ENCODE data around the gene LCA5.
"Not testable (repeated sequence)": the region's sequence is repeated elsewhere in the genome, so short reads cannot be mapped to it uniquely, and the experiment has no call there.

Gene LCA5

GRCh38 chr6:79446006-79446405, 91.2 kb downstream of the LCA5 start:
- no peak for TF ChIP-seq CTCF (IDR thresholded peaks at IDR 0.05; ENCODE audit: low read depth, low read length)
- DNase-seq (ENCODE audit: extremely low read depth, low read depth), result no peak

- not testable (repeated sequence) for DNase-seq (ENCODE audit: extremely low read depth, low read depth)
Observed at GRCh38 chr6:79443876-79444275, 93.4 kb downstream of the LCA5 start.

GRCh38 chr6:79441192-79441591, 96.0 kb downstream of the LCA5 start:
- DNase-seq (ENCODE audit: extremely low read depth, low read depth), result no peak
- TF ChIP-seq CTCF (IDR thresholded peaks at IDR 0.05; ENCODE audit: low read depth, low read length), result no peak

- TF ChIP-seq CTCF (IDR thresholded peaks at IDR 0.05; ENCODE audit: low read depth, low read length), result no peak
- no peak for DNase-seq (ENCODE audit: extremely low read depth, low read depth)
Observed at GRCh38 chr6:79440598-79440997, 96.6 kb downstream of the LCA5 start.

GRCh38 chr6:79438030-79438429, 99.2 kb downstream of the LCA5 start:
- no peak for TF ChIP-seq CTCF (IDR thresholded peaks at IDR 0.05; ENCODE audit: low read depth, low read length)
- DNase-seq (ENCODE audit: extremely low read depth, low read depth), result no peak

GRCh38 chr6:79436241-79436640, 101.0 kb downstream of the LCA5 start:
- TF ChIP-seq CTCF (IDR thresholded peaks at IDR 0.05; ENCODE audit: low read depth, low read length), result no peak
- DNase-seq (ENCODE audit: extremely low read depth, low read depth), result no peak

- DNase-seq (ENCODE audit: extremely low read depth, low read depth), result no peak
- no peak for TF ChIP-seq CTCF (IDR thresholded peaks at IDR 0.05; ENCODE audit: low read depth, low read length)
Observed at GRCh38 chr6:79435746-79436145, 101.5 kb downstream of the LCA5 start.

All from AG09319 (cell line).